DND-41 (cell line): ENCODE measurements around the gene LIMS1.

ENCODE experiments used
- CTCF ChIP-seq: IDR thresholded peaks from 2 replicates; pipeline ENCODE4 v1.5.1; 2012; ENCODE audit warnings: borderline replicate concordance, low read length, moderate library complexity, mild to moderate bottlenecking; ENCODE audit not compliant: poor library complexity, severe bottlenecking; ENCODE audit errors: extremely low read depth
- EZH2 ChIP-seq: IDR thresholded peaks from 3 replicates; pipeline ENCODE4 v1.6.1; 2012; ENCODE audit warnings: borderline replicate concordance, low read depth, mild to moderate bottlenecking, moderate library complexity, low read length, inconsistent platforms; ENCODE audit not compliant: severe bottlenecking

- TF ChIP-seq CTCF, result no peak
- no peak for TF ChIP-seq EZH2
Observed at GRCh38 chr2:108594132-108594981, 60.1 kb downstream of the LIMS1 start.
